Loucy (cell line): ENCODE results near the gene ASIC2.

Experiments
- H2AFZ ChIP-seq: fragments of 200-600 bp; sonication (generic); 2 replicates; pipeline ENCODE4 v1.6.0; 2016; ENCODE audit warnings: antibody characterized with exemption, mild to moderate bottlenecking, low read length, moderate library complexity
- H3F3A ChIP-seq: fragments of 200-600 bp; 2 replicates; pipeline ENCODE4 v1.6.0; 2016; ENCODE audit warnings: antibody characterized with exemption, low read depth, mild to moderate bottlenecking
- H3K27me3 ChIP-seq: fragments of 200-600 bp; sonication (generic); 2 replicates; pipeline ENCODE4 v1.6.1; 2014; ENCODE audit warnings: low read length, mild to moderate bottlenecking; ENCODE audit not compliant: insufficient read depth, poor library complexity, severe bottlenecking
- H3K36me3 ChIP-seq: fragments of 200-600 bp; sonication (generic); 2 replicates; pipeline ENCODE4 v1.6.1; 2016; ENCODE audit warnings: low read length; ENCODE audit not compliant: insufficient read depth
- H3K4me1 ChIP-seq: fragments of 200-600 bp; sonication (generic); 2 replicates; pipeline ENCODE4 v1.5.1; 2014; ENCODE audit warnings: low read length, mild to moderate bottlenecking; ENCODE audit not compliant: insufficient read depth, poor library complexity, severe bottlenecking
- H3K4me2 ChIP-seq: fragments of 200-600 bp; sonication (generic); 2 replicates; pipeline ENCODE4 v1.6.0; 2014; ENCODE audit warnings: antibody characterized with exemption, low read length, low read depth, mild to moderate bottlenecking; ENCODE audit not compliant: poor library complexity, severe bottlenecking
- H3K4me3 ChIP-seq: fragments of 200-600 bp; sonication (generic); 2 replicates; pipeline ENCODE4 v1.5.1; 2014; ENCODE audit warnings: low read length, mild to moderate bottlenecking, mixed read lengths; ENCODE audit not compliant: poor library complexity, severe bottlenecking
- H3K79me2 ChIP-seq: fragments of 200-600 bp; sonication (generic); 2 replicates; pipeline ENCODE4 v1.6.1; 2014; ENCODE audit warnings: low read length; ENCODE audit not compliant: insufficient read depth
- H3K9ac ChIP-seq: fragments of 200-600 bp; sonication (generic); 2 replicates; pipeline ENCODE4 v1.6.0; 2014; ENCODE audit warnings: mild to moderate bottlenecking, low read depth, low read length, moderate library complexity; ENCODE audit not compliant: poor library complexity, severe bottlenecking
- H3K9me2 ChIP-seq: fragments of 200-600 bp; sonication (generic); replicated peaks from 2 replicates; pipeline ENCODE4 v1.6.1; 2016; ENCODE audit warnings: low read depth, low read length, mixed read lengths
- H3K9me3 ChIP-seq: fragments of 200-600 bp; sonication (generic); 2 replicates; pipeline ENCODE4 v1.6.1; 2014; ENCODE audit warnings: mild to moderate bottlenecking, antibody characterized with exemption, low read length, low read depth; ENCODE audit not compliant: insufficient read depth
- H4K20me1 ChIP-seq: fragments of 200-600 bp; sonication (generic); 2 replicates; pipeline ENCODE4 v1.6.0; 2014; ENCODE audit warnings: antibody characterized with exemption, low read length, mild to moderate bottlenecking; ENCODE audit not compliant: insufficient read depth, poor library complexity, severe bottlenecking
- CTCF ChIP-seq: fragments of 200-600 bp; sonication (generic); conservative IDR thresholded peaks from 2 replicates; pipeline ENCODE4 v1.5.1; 2014; ENCODE audit warnings: mild to moderate bottlenecking, antibody characterized with exemption, low read length
- EZH2phosphoT487 ChIP-seq: fragments of 200-600 bp; IDR thresholded peaks from 2 replicates; pipeline ENCODE4 v1.6.1; 2018; ENCODE audit warnings: antibody characterized with exemption, mild to moderate bottlenecking, moderate library complexity, borderline replicate concordance

ASIC2 gene

GRCh38 chr17:33082529-33083173 lies 210.4 kb downstream of the ASIC2 start:
- no peak overlapping the region for H3K4me3 ChIP-seq
- no peaks in the 10 kb centered on the region for H4K20me1 ChIP-seq
- H3K9me3 ChIP-seq, result no peaks in the 10 kb centered on the region; the same call in 1 of the 2 replicates
- H3K36me3 ChIP-seq, result no peaks in the 10 kb centered on the region
- H3K27me3 ChIP-seq, result no peaks in the 10 kb centered on the region
- no peaks in the 10 kb centered on the region for H3K4me1 ChIP-seq
- H3K79me2 ChIP-seq, result no peaks in the 10 kb centered on the region
- no peak overlapping the region for H3K9ac ChIP-seq
- TF ChIP-seq CTCF (no peak), EZH2phosphoT487 (no peak)
- H2AFZ ChIP-seq, result no peak overlapping the region
- no peaks in the 10 kb centered on the region for H3F3A ChIP-seq
- H3K9me2 ChIP-seq, result no peaks in the 10 kb centered on the region
- no peak overlapping the region for H3K4me2 ChIP-seq

GRCh38 chr17:33080091-33080490 lies 213.0 kb downstream of the ASIC2 start:
- Histone ChIP-seq H3K4me3 (no peak overlapping the region), H3K36me3 (no peaks in the 10 kb centered on the region), H3K27me3 (no peaks in the 10 kb centered on the region), H3F3A (no peaks in the 10 kb centered on the region), H3K9me2 (no peaks in the 10 kb centered on the region), H3K4me1 (no peaks in the 10 kb centered on the region), H3K4me2 (no peak overlapping the region), H3K79me2 (no peaks in the 10 kb centered on the region), H3K9me3 (no peaks in the 10 kb centered on the region; the same call in 1 of the 2 replicates), H3K9ac (no peak overlapping the region), H4K20me1 (no peaks in the 10 kb centered on the region), H2AFZ (no peak overlapping the region)
- TF ChIP-seq EZH2phosphoT487 (no peak), CTCF (no peak)

GRCh38 chr17:33079201-33079600 lies 213.9 kb downstream of the ASIC2 start:
- Histone ChIP-seq H3F3A (no peaks in the 10 kb centered on the region), H3K36me3 (no peaks in the 10 kb centered on the region), H3K9me2 (no peaks in the 10 kb centered on the region), H3K79me2 (no peaks in the 10 kb centered on the region), H3K27me3 (no peaks in the 10 kb centered on the region), H4K20me1 (no peaks in the 10 kb centered on the region), H3K9me3 (no peaks in the 10 kb centered on the region; the same call in 1 of the 2 replicates), H3K4me2 (no peak overlapping the region), H3K4me3 (no peak overlapping the region), H3K4me1 (no peaks in the 10 kb centered on the region), H3K9ac (no peak overlapping the region), H2AFZ (no peak overlapping the region)
- TF ChIP-seq EZH2phosphoT487, result no peak
- TF ChIP-seq CTCF, result no peak
